Kidney (tissue), 14 donors: ENCODE results near the gene CNTN1. TPM values are rescaled to one million over a fixed set of nuclear protein-coding genes. Genes with fewer than 3 reads are reported as not detected.

ENCODE experiments used
- DNase-seq, 5 donors: peaks; one replicate each; pipeline ENCODE4 v3.0.0-alpha.2; 2013 to 2020
- FAIRE-seq: peaks from 2 replicates; lab custom pipeline; 2012; peaks lifted over from hg19 to GRCh38; lab: Jason Lieb, UNC
- H3K27ac ChIP-seq, 2 donors: one replicate each; pipeline ENCODE4 v1.7.0; 2013; ENCODE audit warnings: low read depth in 2 of 2, low read length in 2 of 2, inconsistent platforms in 1 of 2
- H3K27me3 ChIP-seq: one replicate; pipeline ENCODE4 v1.7.1; 2013; ENCODE audit warnings: low read length, inconsistent platforms; ENCODE audit not compliant: control insufficient read depth, insufficient read depth
- H3K36me3 ChIP-seq, 3 donors: one replicate each; pipeline versions ENCODE4 v1.7.0 to v1.7.1; 2013; ENCODE audit warnings: low read length in 3 of 3, control low read depth in 1 of 3, inconsistent platforms in 1 of 3; ENCODE audit not compliant: insufficient read depth in 3 of 3, control insufficient read depth in 2 of 3
- H3K4me1 ChIP-seq, 3 donors: one replicate each; pipeline versions ENCODE4 v1.7.0 to v1.7.1; 2013; ENCODE audit warnings: low read length in 3 of 3, inconsistent platforms in 1 of 3, low read depth in 1 of 3; ENCODE audit not compliant: control insufficient read depth in 2 of 3, insufficient read depth in 2 of 3
- H3K4me3 ChIP-seq, 3 donors: one replicate each; pipeline versions ENCODE4 v1.7.0 to v1.8.1; 2013; ENCODE audit warnings: low read length in 3 of 3, control low read depth in 1 of 3, inconsistent platforms in 1 of 3
- H3K9ac ChIP-seq, 3 donors: one replicate each; pipeline versions ENCODE4 v1.7.0 to v1.7.1; 2013; ENCODE audit warnings: low read length in 3 of 3, control low read depth in 1 of 3, inconsistent platforms in 1 of 3
- H3K9me3 ChIP-seq, 3 donors: one replicate each; pipeline versions ENCODE4 v1.7.0 to v1.7.1; 2013; ENCODE audit warnings: low read length in 3 of 3, control low read depth in 1 of 3, inconsistent platforms in 1 of 3; ENCODE audit not compliant: control insufficient read depth in 2 of 3, insufficient read depth in 1 of 3
- CTCF ChIP-seq: IDR thresholded peaks from 3 replicates; pipeline ENCODE4 v1.5.1; 2012; ENCODE audit warnings: mild to moderate bottlenecking, moderate library complexity, borderline replicate concordance; ENCODE audit not compliant: insufficient read depth; ENCODE audit errors: extremely low read depth
- intact Hi-C: fragments of 100-400 bp; cut with DNase I; formaldehyde crosslinking; loops from one replicate; pipeline ENCODE4 v1.11.1; 2022
- polyA plus RNA-seq: library from polyadenylated mRNA; stranded (reverse); fragments of 350-450 nt; fragmentation: Illumina TruSeq; extraction: RNeasy Lipid Tissue Mini Kit (QIAGEN cat#74804); gene quantifications from one replicate; pipeline ENCODE4 v1.2.3, GENCODE V29; 2014; ENCODE audit warnings: low read depth, low replicate concordance; ENCODE audit not compliant: insufficient read depth
- total RNA-seq: library from RNA; stranded (reverse); fragmentation: NEBNext Ultra II Directional; extraction: Animal tissue kit (Norgen Biotek cat#: 25700); gene quantifications from one replicate; pipeline ENCODE4 v1.2.1, GENCODE V29; 2021
- donor health status: control.
- donor health status: control.
- donor health status: control.
- donor health status: control.
- donor health status: control.
- donor health status: DM: yes; HTN: yes; CAD: no.
- donor health status: Normal renal cell carcinoma (clear cell type).

CNTN1 gene
- total and polyA plus RNA-seq, 2 donors from 2014 or later = 6.3 to 9.9 TPM

- DNase-seq (no peak), FAIRE-seq (no peak)
- Histone ChIP-seq H3K27me3 (no peaks in the 10 kb centered on the region), H3K9me3 (no peaks in the 10 kb centered on the region), H3K36me3 (no peaks in the 10 kb centered on the region), H3K27ac (no peak overlapping the region), H3K4me3 (no peak overlapping the region), H3K9ac (no peak overlapping the region), H3K4me1 (no peaks in the 10 kb centered on the region)
- intact Hi-C loops = no loop called here
- no peak for TF ChIP-seq CTCF
Measured at GRCh38 chr12:41121374-41121773, 429.1 kb downstream of the CNTN1 start.
